Measurements from ENCODE around the gene ACACB. TPM values are rescaled to one million over a fixed set of nuclear protein-coding genes. Genes with fewer than 3 reads are reported as not detected.

Gene ACACB
- total RNA-seq, 1 experiment from 2014 or later = 21.7 TPM

- H3F3A ChIP-seq (ENCODE audit: low read length, unreplicated experiment) = no peaks in the 10 kb centered on the region
- H3K27ac ChIP-seq (ENCODE audit: low read length) = no peak overlapping the region
- ChIA-PET CTCF (no interaction called here), POLR2A (ENCODE audit: unreplicated experiment) (no interaction called here)
- no peak overlapping the region for H3K4me2 ChIP-seq (ENCODE audit: low read length)
- no peaks in the 10 kb centered on the region for H3K36me3 ChIP-seq (ENCODE audit: low read depth, low read length)
- H3K4me3 ChIP-seq (ENCODE audit: low read length) = no peak overlapping the region
- H3K27me3 ChIP-seq (ENCODE audit: low read length) = no peaks in the 10 kb centered on the region
- H3K9me3 ChIP-seq (ENCODE audit: low read length) = no peaks in the 10 kb centered on the region
- no peak overlapping the region for H2AFZ ChIP-seq (ENCODE audit: low read length)
- H3K9me2 ChIP-seq (replicated peaks; ENCODE audit: low read length) = no peaks in the 10 kb centered on the region
- no TSS peak for BruUV-seq (replicated peaks)
- no peak for TF ChIP-seq EZH2 (IDR thresholded peaks at IDR 0.05; ENCODE audit: low read length, unreplicated experiment)
- TF ChIP-seq CTCF (conservative IDR thresholded peaks at IDR 0.05; ENCODE audit: low read depth, low read length) = no peak
- TF ChIP-seq EZH2phosphoT487 (IDR thresholded peaks at IDR 0.05; ENCODE audit: borderline replicate concordance, low read length) = no peak
- H3K9ac ChIP-seq (ENCODE audit: low read length) = no peak overlapping the region
- intact Hi-C loops (cut with micrococcal nuclease) = no loop called here
- H4K20me1 ChIP-seq (ENCODE audit: low read length) = no peaks in the 10 kb centered on the region
- ATAC-seq = no peak
- no peaks in the 10 kb centered on the region for H3K4me1 ChIP-seq (ENCODE audit: insufficient read depth, low read length)
- H3K79me2 ChIP-seq (ENCODE audit: low read length) = no peaks in the 10 kb centered on the region
- DNase-seq = no peak
Observed at GRCh38 chr12:109126784-109127183, 10.4 kb downstream of the ACACB start.

GRCh38 chr12:109127533-109128242 is 11.3 kb downstream of the ACACB start:
- Histone ChIP-seq H2AFZ (ENCODE audit: low read length) (no peak overlapping the region), H3K79me2 (ENCODE audit: low read length) (no peaks in the 10 kb centered on the region), H3K4me3 (ENCODE audit: low read length) (no peak overlapping the region), H3K4me2 (ENCODE audit: low read length) (no peak overlapping the region), H3K9me2 (replicated peaks; ENCODE audit: low read length) (no peaks in the 10 kb centered on the region), H3K9me3 (ENCODE audit: low read length) (no peaks in the 10 kb centered on the region), H3K27me3 (ENCODE audit: low read length) (no peaks in the 10 kb centered on the region), H3F3A (ENCODE audit: low read length, unreplicated experiment) (no peaks in the 10 kb centered on the region), H4K20me1 (ENCODE audit: low read length) (no peaks in the 10 kb centered on the region), H3K27ac (ENCODE audit: low read length) (no peak overlapping the region), H3K36me3 (ENCODE audit: low read depth, low read length) (no peaks in the 10 kb centered on the region), H3K9ac (ENCODE audit: low read length) (no peak overlapping the region), H3K4me1 (ENCODE audit: insufficient read depth, low read length) (no peaks in the 10 kb centered on the region)
- no peak for ATAC-seq
- no peak for TF ChIP-seq EZH2 (IDR thresholded peaks at IDR 0.05; ENCODE audit: low read length, unreplicated experiment)
- no peak for TF ChIP-seq EZH2phosphoT487 (IDR thresholded peaks at IDR 0.05; ENCODE audit: borderline replicate concordance, low read length)
- no peak for TF ChIP-seq CTCF (conservative IDR thresholded peaks at IDR 0.05; ENCODE audit: low read depth, low read length)
- POLR2A ChIA-PET (ENCODE audit: unreplicated experiment) = no interaction called here
- CTCF ChIA-PET = interaction anchor here (0.6 kb wide), 1 partner anchor 668 kb away, joined by 3 read pairs; no protein-coding TSS in a partner anchor
- no TSS peak for BruUV-seq (replicated peaks)
- intact Hi-C loops (cut with micrococcal nuclease) = no loop called here
- DNase-seq = no peak
